ENCODE measurements around the gene PRKCE.

The PRKCE gene

DNA sequence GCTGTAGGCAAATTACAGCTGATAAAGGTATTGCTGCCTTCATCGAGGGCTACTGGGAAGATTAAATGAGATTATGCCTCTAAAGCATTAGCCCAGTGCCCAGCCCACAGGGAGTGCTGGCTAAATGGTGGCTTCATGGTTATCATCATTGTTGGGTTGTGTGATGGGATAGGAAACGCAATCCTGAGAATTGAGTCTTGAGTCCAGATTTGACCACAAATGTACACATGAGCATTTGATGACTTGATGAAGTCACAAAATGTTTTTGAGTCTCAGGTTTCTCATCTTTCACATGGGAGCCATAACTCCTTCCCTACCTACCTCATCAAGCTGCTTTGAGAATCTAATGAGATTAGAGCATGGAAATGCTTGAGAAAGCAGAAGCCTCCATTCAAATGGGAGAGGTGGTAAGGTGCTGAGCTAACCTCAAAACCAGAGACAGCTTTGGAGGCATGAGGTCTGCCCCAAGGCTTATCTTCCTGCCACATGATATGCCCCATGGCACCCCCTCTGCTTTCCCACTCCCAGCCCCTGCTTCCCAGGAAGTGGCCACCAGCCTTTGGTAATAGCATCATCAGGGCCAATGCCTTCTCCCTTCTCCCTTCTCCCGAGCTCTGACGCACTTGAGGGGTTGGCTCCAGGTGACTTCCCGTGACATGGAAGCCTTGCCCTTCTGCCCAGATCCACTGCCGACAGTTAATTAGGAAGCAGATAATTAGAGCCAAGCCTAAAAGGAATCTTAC lies 496.3 kb downstream of the PRKCE start:
- DNase-seq (ENCODE audit: low read depth) = no peak

DNA sequence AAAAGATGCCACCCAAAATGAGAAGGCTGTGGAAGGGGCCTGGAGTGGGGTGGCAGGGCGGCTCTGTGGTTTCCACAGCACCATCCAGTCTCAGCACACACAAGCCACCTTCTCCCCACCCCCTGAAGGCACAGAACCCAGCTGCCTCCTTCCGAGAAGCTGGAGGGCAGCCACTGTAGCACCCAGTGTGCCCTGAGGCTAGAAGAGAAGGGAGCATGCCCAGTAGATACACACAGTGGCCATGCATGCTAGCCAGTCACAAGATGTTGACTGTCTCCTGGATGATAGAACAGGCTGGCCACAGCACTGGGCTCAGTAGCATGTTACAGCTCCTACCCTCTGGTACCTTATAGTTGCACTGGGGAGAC lies 496.9 kb downstream of the PRKCE start:
- no peak for DNase-seq (ENCODE audit: low read depth)

DNA sequence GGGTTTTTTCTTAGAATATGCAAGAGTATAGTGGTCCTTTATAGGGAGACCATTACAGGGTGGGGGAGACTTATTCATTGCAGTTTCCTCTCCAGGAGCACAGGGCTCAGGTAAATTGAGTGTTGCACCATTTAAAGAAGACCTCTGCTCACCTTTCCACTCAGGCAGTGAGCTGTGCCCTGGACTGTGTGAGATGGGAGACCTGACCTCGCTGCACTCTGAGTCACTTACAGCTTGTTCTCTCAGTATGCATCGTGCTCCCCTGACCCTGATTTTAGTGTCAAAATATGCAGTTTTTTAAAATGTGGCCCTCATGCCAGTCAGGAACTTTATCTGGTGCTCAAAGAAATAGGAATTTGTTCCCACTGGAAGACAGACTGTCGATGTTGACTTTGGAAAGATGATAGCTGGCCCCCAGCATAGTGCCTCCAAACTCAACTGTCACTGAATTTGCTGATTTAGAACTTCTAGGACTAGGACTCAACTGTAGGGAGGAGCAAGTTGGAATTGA lies 499.0 kb downstream of the PRKCE start:
- DNase-seq (ENCODE audit: low read depth) = no peak

DNA sequence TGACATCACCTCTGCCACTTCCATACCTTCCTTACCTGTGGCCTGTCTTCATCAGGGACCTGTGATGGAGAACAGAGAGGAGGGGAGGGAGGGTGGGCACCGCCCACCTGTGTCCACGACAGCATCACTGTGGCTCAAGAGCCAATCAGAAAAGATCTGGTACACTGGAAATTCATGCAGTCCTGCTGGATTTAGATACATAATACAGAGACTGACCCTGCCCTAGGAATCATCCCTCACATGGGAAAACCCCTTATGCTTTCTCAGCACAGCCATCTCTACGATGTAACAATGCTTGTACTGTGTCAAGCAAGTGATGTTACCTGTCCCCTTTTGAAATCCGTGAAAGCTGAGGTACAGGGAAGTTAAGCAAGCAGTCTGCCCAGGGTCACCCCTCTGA lies 500.1 kb downstream of the PRKCE start:
- DNase-seq (ENCODE audit: low read depth) = no peak

DNA sequence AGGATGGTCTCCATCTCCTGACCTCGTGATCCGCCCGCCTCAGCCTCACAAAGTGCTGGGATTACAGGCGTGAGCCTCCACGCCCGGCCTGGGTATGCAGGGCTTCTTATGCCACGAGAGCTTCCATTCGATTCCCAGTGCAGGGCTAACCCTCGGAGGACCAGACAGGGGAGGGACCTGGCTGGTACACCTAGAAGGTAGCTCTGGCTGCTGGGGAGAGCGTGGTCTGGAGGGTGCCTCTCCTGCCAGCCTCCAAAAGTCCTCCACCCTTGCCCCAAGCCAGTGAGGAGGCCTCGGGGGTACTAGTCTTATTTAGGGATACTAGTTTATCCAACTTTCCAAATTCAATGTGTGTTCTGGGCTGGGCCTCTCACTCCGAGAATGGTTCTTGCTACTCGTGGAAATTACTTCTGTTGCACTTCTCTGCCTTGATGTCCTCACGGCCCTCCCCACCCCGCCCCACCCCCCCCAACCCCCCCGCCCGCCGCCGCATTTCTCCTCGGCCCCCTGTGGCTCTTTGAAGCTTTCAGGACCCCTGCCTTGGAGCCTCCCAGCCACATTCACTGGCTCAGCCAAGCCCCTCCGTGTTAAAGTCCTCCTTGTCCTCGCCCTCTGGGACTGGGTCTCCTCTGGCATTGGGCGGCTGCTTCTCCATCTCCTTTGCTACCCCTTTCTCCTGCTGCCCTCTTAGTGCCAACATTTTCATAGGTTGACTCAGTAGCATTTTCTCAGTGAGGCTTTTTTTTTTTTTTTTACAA lies 502.7 kb downstream of the PRKCE start:
- no peak for DNase-seq (ENCODE audit: low read depth)

DNA sequence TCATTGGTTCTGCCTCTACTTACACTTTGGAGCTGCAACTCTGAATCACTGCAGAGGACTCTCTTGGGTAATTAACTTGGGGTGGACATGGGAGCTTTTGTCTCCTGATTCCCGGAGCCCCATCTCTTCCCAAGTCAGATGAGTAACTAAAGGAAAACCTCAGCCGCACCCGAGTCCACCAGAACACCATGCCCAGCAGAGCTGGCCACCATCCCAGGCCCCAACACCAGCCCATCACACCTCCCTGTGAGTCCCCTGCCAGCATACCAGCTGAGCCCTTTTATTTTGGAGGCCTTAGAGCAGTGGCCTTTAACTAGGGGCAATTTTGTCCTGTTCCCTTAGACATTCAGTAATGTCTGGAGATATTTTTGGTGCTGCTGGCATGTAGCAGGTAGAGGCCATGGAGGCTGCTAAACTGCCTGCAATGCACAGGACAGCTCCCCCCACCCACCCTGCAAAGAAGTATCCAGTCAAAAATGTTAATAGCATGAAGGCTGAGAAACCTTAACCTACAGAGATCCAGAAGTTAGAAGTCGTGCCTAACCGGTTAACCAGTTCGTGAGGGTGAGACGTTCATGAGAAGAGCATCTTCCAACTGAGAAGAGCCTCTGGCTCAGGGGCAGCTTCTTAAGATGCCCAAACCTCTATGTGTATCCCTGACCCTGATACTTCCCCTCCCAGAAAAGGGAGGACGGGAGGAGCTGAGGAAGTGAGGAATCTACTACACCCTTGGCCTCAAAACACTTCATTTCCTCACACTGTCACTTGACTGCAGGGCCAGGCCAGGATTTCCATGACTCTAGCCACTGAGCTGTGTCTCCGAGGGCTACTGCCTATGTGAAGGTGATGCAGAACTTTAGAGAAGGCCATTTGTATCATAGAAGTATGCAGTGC lies 505.8 kb downstream of the PRKCE start:
- DNase-seq (ENCODE audit: low read depth) = no peak

DNA sequence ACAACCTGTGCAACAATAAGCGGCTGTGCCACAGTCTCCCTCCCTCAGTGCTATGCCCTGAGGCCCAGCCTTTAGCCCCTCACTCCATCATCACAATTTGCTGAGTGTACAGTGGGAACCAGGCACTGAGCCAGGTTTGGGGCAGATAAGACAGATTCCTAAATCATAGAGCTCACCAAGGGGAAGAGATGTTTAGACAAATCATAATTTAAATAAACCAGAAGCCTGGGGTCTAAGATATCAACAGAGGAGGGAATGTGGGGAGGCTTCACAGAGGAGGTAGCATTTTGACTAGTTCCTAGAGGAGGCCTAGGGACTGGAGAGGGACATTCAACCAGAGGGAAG lies 506.5 kb downstream of the PRKCE start:
- no peak for DNase-seq (ENCODE audit: low read depth)

DNA sequence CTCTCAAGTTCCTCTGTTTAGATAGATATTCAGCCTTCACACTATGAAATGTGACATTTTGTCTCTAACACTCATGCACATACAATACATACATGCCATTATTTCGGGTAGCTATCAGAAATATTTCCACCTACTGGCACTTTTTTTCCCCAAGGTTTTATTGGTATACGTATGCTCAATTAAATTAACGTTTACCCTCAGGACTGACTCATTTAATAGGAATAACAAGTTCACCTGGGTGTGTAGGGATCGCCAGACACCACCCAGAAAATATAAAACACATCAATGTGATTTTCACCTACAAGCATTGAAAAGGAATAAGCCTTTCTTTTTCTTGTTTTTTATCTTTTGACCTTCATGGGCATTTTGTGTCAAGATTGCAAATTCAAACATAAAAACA lies 507.2 kb downstream of the PRKCE start:
- no peak for DNase-seq (ENCODE audit: low read depth)

DNA sequence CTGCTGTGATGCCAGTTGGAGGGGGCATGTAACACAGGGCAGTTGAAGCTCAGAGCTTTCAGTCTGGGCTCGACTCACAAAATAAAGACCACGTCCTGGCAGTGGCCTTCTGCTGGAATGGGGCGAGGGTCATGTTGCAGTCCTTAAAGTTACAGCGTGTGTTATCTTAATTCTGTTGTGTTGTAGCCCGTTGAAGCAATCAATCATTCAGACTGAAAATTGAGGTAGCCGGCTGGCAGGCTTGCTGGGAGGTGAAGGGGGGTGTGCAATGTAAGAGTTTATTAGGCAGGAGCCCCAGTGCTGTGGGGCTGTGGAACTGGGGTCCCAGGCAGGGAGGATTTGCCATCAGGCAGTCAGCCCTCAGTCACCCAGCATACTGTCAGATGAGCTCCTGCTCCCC lies 508.9 kb downstream of the PRKCE start:
- DNase-seq (ENCODE audit: low read depth) = no peak

DNA sequence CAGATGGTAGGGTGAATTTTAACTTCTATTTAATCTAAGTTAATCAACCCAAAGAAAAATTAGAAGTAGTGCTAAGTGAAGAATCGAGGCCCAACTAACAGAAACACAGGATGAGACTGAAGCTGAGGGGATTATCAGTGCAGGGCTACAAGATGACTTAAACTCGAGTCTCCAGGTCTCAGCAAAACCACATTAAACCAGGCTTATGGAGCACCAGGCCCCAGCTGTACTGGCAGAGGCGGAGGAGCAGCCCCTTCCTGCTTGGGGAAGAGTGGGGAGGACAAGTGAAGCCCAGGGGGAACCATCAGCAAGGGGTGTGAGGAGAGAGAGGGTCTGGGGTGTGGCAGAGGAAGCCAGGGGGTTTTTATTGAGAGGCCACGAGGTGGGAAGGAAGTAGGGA lies 509.8 kb downstream of the PRKCE start:
- no peak for DNase-seq (ENCODE audit: low read depth)

DNA sequence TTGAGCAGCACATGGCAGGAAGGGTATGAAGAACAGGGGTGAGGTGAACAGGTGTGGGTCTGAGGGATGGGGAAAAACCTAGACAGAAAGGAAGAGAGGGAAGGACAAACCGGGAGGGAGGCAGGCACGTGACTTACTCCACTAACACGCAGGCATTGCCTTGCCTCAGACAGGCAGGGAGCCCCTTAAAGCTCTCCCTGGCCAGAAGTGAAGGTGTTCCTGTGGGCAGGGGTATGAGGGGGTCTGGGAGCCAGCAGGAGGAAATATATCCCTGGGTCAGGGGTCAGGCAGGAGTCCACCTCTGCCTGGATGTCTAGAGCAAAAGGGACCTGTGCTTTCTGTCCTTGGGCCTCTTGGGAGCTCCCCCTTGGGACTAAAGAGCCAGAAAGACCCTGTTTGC lies 510.4 kb downstream of the PRKCE start:
- DNase-seq (ENCODE audit: low read depth) = no peak

DNA sequence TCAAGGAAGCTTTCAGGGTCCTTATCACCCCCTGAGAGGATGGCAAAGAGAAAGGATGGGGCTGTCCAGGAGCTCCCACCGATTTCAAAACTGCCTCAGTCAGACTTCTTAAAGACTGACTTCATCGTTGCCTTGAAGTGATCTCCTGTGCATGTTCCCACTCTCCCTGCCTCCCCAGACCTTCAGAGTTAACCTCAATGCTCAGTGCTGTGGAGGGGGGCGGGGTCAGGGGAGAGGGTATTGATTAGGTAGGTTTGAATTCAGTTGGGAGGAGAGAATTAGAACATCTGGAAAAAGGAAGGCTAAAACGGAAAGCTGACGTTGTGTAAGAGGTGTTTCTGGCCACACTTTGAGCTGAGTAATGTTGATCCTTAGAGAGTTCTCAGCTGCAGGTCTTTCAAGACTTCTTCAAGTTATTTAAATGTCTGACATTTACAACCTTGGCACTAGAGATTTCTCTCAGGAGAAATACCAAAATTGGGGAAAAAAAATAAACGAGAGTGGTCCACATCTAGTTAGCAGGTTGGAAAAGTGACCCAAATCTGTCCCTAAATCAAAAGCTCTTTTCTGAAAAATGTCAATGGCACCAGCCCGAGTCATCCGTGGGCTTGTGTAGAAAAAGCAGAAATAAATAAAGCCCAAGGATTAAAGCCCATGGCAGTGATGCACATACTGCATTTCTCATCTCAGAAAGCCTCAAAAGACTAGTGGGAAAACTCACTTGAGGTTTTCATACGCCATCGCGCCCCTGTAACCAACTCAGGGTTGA lies 511.0 kb downstream of the PRKCE start:
- no peak for DNase-seq (ENCODE audit: low read depth)

DNA sequence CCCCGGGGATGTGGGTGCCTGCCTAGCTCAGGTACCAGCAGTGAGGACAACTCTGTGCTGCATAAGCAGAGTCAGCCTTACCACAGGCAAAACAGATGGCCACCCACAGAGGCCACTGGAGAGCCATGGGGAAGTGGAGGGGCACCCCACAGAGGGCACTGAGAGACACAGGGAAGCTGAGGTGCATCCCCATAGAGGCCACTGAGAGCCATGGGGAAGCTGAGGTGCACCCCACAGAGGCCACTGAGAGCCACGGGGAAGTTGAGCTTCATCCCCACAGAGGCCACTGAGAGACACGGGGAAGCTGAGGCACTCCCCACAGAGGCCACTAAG lies 511.6 kb downstream of the PRKCE start:
- DNase-seq (ENCODE audit: low read depth) = no peak

DNA sequence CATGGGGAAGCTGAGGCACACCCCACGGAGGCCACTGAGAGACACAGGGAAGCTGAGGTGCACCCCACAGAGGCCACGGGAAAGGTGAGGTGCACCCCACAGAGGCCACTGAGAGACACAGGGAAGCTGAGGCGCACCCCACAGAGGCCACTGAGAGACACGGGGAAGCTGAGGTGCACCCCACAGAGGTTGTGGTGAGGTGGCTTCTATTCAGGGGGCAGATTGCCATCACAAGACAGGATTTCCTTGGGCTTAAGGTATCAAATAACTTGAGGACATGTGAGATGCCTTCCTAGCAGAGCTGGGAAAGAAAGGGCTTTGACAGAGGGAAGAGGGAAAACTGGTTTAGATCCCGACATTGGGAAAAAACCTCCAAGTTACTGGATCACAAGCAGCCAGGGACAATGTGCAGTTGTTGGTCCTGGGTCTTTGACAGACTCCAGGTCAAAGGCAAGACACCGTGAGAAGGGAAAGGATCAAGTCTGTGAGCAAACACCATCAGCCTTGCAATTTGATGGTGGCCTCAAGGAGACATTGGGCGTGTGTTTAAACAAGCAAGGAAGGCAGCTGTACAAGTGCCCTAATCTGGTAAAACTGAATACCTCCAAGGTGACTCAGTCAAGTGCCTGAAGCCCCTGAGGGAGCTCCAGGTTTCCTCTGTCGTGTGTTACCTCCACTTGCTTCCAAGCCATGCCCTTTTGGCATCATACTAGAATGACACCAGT lies 512.5 kb downstream of the PRKCE start:
- no peak for DNase-seq (ENCODE audit: low read depth)

DNA sequence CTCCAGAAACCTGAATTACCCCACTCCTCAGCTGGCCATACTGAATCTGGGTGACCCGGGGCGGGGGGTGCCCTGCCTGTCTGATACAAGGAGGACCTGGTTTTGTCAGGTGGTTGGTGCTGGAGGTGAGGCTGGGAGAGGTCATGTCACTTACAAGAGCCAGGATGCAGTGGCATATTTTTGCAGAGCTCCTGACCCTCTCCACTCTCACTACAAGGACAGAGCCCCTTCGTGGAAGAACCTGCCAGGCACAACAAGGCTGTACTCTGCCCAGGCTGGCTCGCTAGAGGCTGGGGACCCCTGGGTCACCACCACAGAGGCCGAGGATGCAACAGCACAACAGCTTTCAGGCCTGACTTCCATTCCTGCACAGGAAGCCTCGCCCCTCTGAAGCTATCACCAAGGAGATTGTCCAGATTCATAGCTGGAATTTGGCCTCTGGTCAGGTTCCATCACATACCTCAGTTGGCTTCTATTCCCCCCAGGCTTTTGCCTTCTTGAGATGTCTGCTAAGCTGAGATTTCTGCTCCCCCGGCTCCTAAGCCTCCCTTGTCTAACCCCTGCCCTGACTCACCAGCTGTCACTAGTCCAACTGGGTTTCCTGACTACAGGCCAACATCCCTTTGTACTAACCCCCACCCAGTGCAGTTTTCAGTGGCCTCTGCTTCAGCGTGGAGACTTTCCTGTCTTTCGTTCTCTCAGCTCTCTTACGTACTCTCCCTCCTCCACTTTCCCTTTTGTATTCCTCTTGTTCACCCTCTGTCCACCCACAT lies 513.2 kb downstream of the PRKCE start:
- no peak for DNase-seq (ENCODE audit: low read depth)

DNA sequence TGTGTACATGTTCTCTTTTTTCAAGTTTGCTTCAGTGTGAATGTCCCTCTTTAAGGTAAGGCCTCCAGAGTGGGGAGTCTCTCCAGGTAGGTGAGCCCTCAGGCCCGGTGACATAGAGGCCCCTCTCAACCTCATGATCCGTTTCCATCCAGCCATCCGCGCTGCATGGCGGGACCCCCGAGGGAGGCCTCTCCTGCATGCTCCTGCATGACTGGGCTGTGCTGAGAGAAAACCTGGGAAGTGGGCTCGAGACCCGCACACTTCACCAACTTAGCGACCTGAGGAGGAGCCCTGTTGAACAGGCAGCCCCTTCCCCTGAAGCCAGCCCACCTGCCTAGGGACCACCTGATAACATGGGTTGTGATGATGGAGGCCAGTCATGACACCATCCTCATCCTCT lies 514.4 kb downstream of the PRKCE start:
- no peak for DNase-seq (ENCODE audit: low read depth)

DNA sequence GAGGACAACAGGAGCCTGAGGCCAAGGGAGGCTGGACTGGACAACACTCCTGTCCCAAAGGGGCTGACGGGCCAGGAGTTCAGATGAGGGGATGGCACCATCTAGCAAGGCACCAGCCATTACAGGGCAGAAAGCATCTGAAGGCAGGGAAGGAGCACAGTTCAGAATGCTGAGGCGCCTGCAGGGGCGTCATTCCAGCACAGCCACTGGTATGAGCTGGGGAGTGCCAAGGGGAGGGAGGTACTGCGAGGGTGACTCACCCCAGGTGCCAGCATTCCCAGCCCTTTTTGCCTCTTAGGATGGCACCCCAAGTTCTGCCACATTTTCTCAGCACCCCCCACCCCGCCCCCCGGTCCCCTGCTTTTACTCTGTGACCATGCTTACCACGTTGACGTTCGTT lies 515.9 kb downstream of the PRKCE start:
- DNase-seq (ENCODE audit: low read depth) = no peak

DNA sequence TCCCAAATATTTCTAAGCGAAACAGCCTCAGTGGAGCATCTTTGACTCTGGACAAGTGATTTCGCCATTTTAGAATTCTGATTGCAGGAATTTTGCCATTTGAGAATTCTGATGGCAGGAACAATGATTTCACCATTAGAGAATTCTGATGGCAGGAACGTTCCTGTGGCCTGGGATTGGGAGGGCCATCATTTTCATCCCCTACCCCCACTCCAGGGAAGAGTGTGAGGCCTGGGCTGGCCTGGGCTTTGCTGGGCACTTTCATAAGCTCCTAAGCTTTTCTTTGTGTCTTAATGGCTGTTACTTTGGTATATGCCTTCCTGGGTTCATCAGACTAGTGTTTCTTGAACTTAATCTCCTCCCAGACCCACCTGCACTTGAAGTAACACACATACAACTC lies 516.4 kb downstream of the PRKCE start:
- no peak for DNase-seq (ENCODE audit: low read depth)

DNA sequence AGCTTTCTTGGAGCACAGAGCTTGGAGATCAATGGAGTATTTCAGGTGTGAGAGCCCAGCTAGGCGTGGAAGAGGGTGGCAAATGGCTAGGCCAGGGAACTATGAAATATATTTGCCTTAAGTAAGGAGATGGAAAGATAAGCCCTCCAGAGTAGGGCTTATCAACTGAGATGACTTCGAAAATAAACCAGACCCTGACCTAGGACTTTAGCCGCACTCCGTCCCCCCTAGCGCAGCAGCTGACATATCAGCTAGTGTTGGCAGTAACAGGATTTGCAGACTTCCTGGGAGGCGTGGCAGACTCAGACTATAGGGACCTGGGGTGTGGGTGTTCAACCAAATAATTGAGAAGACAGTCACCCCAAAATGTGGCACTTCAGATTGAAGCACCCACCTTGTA lies 518.0 kb downstream of the PRKCE start:
- no peak for DNase-seq (ENCODE audit: low read depth)

DNA sequence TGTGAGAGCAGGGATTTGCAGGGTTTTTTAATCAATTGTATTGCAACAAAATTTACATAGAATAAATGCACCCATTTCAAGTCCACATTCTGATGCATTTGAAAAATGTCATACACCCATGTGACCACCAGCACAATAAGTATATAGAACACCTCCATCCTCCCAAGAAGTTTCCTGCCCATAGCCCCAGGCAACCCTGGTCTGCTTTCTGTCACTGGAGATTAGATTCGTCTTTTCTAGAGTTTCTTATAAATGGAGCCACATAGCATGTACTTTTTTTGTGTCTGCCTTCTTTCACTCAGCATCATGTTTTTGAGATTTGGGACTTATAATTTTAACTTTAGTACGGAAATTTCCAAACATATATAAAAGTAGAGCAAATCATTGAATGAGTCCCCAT lies 518.6 kb downstream of the PRKCE start:
- no peak for DNase-seq (ENCODE audit: low read depth)

Measured in activated gamma-delta T cell treated with anti-CD3 and anti-CD28 coated beads, Interleukin-2, amount 50 U/mL, for 16 hours (primary cell).